Forelimb muscle (tissue), 1 donor: ENCODE measurements around the gene PDGFA. TPM values are rescaled to one million over a fixed set of nuclear protein-coding genes. Genes with fewer than 3 reads are reported as not detected.

ENCODE experiments used
- DNase-seq: peaks from one replicate; pipeline ENCODE4 v3.0.0-alpha.2; 2013; ENCODE audit warnings: low read depth
- polyA plus RNA-seq: library from polyadenylated mRNA; unstranded; fragments of 120-200 nt; gene quantifications from one replicate; pipeline ENCODE4 v1.2.1, GENCODE V29; 2013; ENCODE audit not compliant: insufficient read length

Gene PDGFA
- 31.9 TPM for polyA plus RNA-seq

DNA sequence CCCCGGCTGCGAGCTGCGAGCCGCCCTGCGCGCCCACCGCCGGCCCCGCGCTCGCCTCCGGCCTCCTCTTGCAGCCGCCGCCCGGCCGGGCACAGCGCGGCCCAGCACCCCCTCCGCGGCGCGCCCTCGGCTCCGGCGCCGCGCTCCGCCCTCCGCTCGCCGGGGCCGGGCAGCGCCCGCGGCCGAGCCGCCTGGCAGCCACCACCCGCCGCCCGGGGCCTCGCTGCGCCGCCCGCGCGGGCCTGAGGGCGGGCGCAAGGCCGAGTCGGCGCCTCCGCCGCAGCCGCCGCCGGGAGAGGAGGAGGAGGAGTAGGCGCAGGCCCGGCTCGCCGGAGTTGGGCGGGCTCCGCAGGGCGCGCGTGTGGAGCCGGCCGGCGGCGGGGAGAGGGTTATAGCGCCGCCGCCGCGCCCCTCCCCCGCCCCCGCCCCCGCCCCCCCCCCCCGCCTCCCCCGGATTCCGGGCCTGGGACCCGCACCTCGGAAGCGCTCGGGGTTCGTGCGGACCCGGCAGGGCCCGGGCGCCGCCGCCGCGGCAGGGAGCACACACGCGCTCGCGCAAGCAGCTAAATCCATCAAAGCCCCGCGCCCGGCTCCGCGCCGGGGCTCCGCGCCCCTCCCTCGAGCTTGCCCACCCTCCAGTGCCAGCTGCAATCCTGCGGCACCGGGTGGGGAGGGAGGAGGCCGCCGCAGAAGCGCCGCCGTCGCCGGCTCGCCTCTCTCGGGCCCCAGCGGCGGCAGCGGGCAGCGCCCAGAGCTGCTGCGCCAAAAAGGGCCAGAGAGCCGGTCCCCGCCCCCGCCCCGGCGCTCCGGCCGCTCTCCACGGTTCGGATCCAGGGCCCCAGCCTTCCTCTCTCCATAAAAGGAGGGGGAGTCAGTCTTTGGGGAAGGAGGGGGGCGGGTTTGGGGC is at the start of gene PDGFA:
Gene PDGFA, minus strand, starts transcription at position 363 of the 907 bp plus-strand sequence. CDS start 845 bp downstream, outside the sequence.
- DNase-seq: no peak

- DNase-seq: peak; percentile 53
These were observed 48.6 kb upstream of the PDGFA start for GRCh38 chr7:568031-568951.

DNA sequence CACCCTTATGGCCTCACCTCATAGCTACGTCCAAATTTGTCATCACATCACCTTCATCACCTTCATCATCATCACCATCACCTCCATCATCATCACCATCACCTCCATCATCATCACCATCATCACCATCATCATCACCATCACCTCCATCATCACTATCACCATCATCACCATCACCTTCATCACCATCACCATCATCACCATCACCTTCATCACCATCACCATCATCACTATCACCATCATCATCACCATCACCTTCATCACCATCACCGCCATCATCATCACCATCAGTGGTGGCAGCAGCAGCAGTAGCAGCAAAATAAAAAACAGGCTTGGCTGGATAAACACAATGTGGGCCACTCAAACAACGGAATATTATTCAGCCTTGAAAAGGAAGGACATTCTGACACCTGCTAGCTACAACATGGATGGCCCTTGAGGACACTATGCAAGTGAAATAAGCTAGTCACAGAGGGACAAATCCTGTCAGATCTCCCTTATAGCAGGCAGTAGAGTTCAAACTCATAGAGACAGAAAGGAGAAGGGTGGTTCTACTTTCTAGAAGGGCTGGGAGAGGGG is 47.7 kb upstream of the PDGFA start:
- no peak for DNase-seq

DNA sequence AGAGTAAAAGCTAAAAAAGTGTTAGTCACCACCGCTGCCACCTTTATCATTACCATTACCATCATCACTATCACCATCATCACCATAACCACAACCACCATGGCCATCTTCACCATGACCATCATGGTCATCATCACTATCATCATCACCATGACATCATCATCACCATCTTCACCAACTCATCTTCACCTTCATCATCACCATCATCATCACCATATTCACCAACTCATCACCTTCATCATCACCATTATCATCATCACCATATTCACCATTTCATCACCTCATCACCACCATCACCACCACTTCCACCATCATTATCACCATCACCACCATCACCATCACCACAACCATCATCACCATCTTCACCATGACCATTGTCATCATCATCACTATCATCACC is 46.5 kb upstream of the PDGFA start:
- DNase-seq: no peak

- no peak for DNase-seq
These were observed 44.7 kb upstream of the PDGFA start for GRCh38 chr7:564176-564865.

GRCh38 chr7:563629-564170 is 44.1 kb upstream of the PDGFA start:
- DNase-seq: no peak

- DNase-seq: no peak
These were observed 43.4 kb upstream of the PDGFA start for GRCh38 chr7:562789-563628.

- DNase-seq: no peak
These were observed 42.7 kb upstream of the PDGFA start for GRCh38 chr7:562374-562675.

- no peak for DNase-seq
These were observed 42.2 kb upstream of the PDGFA start for GRCh38 chr7:561631-562373.

DNA sequence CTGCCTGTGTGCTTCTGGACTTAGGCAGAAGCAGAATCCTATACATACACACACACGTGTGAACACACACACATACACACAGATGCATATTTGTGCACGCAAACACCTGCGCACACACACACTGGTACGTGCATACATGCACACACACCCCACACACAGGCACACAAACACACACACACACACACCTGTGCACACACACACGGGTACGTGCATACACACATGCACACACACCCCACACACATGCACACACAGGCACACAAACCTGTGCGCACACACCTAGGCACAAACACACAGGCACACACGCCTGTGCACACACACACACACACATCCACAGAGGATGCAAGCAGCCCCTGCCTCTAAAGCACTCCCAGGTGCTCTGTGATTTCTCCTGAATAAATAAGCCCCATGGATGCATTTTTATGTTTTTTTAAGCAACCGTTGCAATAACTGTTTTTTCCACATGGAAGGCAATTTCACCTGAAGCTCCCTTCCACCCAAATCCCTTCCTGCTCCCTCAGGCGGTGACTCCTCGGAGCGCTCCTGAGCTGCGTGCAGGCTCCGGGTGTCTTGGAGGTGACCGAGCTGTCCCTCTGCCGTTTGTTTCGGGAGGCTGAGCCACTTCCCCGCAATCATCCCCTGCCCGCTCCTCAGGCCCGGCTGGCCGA is 41.5 kb upstream of the PDGFA start:
- no peak for DNase-seq

GRCh38 chr7:559396-559705 is 39.7 kb upstream of the PDGFA start:
- no peak for DNase-seq

DNA sequence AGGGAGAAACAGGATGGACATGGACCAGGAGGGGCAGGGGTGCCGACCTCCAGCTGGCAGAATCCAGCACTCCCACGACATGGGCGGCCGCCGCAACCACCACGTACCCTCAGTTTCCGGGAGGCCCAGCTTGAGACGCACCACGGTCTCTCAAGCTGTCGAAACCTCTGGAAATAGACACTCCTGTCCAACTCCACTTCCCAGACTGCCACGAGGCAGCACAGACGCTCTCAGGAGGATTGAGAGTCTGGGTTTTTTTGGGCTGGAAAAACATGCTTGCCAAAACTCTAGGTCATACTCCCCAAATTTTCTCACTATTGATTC is 37.9 kb upstream of the PDGFA start:
- DNase-seq: peak; percentile 20

DNA sequence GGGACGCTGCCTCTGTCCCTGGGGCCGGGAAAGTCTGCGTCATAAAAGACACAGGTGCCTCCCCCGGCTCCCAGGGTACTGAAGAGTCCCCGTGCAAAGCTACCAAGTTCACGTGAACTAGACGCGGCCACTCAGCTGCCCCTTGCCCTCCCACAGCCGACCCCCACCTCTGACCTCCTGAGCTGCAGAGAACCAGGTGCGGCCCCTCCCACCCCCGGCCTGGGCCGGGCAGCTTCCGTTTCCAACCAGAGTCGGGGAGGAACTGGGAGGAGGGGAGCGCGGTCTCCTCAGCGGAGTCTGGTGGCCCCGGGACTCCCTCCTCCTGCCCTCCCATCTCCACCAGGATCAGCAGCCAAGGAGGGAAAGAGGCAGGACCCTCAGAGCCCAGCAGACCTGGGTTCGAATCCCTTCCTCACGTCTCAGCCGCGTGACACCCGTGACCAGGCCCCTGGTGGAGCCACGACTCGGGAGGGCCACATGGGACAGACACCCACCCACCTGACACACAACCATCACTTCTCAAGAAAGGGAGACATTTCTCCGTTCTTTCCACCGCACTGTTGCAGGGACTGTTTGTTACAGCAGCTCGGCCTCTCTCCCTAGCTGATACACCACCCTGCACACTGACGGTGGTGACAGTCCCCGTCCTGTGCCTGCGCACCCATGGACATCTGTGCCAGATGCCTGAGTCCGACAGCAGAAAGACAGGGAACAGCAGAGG is 37.4 kb upstream of the PDGFA start:
- DNase-seq: no peak

GRCh38 chr7:556291-556826 is 36.7 kb upstream of the PDGFA start:
- no peak for DNase-seq

- DNase-seq: no peak
These were observed 36.0 kb upstream of the PDGFA start for GRCh38 chr7:555551-556160.

- DNase-seq: no peak
These were observed 34.0 kb upstream of the PDGFA start for GRCh38 chr7:553636-554111.

DNA sequence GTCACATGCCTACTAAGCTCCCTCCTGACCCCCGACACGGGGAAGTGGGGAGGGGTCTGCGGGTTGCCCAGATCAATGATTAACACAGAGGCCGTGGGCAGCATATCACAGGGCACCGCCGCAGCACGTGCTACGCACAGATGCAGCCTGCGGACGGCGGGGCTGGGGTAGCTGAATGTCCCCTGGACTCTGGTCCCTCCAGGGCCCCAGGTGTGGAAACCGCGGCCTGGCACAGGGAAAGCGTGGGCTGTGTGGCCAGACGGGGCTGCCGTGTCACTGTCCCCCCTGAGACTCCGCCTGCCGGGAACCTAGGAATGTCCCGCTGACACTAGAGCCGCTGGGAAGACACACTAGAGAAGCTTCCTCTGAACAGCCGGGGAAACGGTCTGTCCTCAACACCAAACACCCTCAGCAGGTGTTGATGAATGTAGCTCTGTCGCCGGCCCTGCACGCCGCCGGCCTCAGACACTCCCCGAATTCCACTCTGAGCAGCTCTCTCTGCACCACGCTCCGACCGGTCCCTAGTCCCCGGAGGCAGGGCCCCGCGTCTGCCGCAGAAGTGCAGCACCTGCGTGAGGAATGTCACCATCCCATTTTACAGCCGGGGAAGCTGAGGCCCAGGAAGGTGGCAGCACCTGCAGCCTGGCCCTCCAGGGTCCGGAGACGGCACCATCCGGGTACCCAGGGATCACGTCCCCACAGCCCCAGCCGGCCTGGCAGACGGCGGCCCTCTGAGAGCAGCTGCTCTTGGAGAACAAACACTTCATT is 33.4 kb upstream of the PDGFA start:
- DNase-seq: no peak
